ENCODE results near the gene DBNDD1. TPM values are rescaled to one million over a fixed set of nuclear protein-coding genes. Genes with fewer than 3 reads are reported as not detected.
"Not testable (repeated sequence)": the region's sequence is repeated elsewhere in the genome, so short reads cannot be mapped to it uniquely, and the experiment has no call there.

Gene DBNDD1, protein sequence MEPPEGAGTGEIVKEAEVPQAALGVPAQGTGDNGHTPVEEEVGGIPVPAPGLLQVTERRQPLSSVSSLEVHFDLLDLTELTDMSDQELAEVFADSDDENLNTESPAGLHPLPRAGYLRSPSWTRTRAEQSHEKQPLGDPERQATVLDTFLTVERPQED
- total RNA-seq = under 1 TPM; 0.57 to 0.99 TPM
- 1 to 10 TPM; 2.8 to 3.5 (median 3.3) TPM for polyA plus RNA-seq
- 0.06 to 3.3 (median 0.51) reads per million in 6 experiments for total RNA-seq

DNA sequence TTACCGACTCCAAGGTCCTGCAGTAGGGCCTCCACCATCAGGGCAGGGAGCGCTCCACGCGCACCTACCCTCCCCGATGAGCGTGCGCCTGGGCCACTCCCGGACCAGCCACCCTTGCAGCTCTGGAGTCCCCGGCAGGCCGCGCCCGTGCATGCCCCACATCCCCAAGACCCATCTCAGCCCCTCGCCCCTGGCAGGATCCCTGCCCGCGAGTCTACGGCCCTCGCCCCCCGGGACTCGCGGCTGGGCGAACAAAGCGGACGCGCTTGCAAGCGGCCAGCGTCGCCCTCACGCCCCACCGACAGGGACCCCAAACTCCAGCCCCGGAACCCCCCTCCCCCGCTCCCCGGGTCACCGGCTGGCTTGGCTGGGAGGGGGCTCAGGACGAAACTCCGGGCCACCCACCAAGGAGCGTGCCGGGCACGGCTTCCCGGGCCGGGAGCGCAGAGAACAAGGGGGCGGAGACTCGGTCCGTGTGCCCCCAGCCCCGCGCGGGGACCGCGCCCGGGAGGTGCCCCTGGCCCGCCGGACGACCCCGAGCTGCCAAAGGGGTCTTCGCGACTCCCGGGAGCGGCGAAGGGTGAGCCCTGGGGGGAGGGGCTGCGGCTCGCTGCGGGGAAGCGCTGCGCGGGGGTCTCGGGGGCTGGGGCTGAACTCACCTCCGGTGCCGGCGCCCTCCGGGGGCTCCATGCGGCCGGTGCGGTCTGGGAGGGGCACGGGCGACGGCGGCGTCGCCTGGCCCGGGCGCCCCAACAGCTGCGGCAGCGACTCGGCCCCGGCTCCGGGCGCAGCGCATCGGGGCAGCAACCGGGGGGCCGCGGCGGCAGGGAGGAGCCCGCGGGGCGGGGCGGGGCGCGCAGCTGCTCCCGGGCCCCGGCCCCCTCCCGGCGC lies at the start of gene DBNDD1:
TSS of gene DBNDD1 (minus strand) at position 805 of the 891 bp plus-strand sequence. CDS start at position 690, 115 bp downstream.
- Mint-ChIP-seq H3K27me3 (peaks cover 0 to 6% (median 0%) of the 10 kb centered on the region in 5 donors), H3K4me1 (peaks cover 6 to 27% (median 24%) of the 10 kb centered on the region in 4 donors), H3K9me3 (no peaks in the 10 kb centered on the region), H3K36me3 (no peaks in the 10 kb centered on the region), H3K27ac (peak within 1 kb of the TSS in 8 of 10 donors; percentile 7 to 86 (median 62)), H3K4me3 (peak within 1 kb of the TSS; percentile 72 to 88 (median 83))
- POLR2A ChIA-PET = interaction anchor here (0.8 to 1.4 kb wide), 6 partner anchors 10 to 146 kb away, joined by 3 to 5 read pairs (median 4); partner anchors contain the start of gene TCF25
- no peak for DNase-seq
- peak in 1 of 2 donors; percentile 63 for ATAC-seq

DNA sequence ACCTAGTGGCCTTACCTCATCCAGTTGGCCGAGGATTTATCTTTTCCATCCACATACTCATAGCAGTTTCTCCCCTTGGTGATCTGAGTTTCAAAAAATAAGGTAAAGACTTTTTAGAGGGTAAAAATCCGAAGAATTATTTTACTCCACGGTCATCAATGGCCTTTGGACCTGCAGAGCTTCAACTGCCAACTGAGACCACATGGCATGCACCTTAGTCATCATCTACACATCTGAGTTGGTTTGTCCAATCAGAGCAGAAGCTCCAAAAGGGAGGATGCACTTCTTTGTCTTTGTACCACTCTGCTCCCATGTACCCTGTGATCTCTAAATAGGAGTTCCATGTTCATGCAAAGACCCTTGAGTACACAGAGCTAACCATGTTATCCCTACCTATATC lies 42.2 kb upstream of the DBNDD1 start:
- POLR2A ChIA-PET = no interaction called here
- peaks cover 0 to 14% (median 9%) of the 10 kb centered on the region in 5 donors for H3K27me3 Mint-ChIP-seq

DNA sequence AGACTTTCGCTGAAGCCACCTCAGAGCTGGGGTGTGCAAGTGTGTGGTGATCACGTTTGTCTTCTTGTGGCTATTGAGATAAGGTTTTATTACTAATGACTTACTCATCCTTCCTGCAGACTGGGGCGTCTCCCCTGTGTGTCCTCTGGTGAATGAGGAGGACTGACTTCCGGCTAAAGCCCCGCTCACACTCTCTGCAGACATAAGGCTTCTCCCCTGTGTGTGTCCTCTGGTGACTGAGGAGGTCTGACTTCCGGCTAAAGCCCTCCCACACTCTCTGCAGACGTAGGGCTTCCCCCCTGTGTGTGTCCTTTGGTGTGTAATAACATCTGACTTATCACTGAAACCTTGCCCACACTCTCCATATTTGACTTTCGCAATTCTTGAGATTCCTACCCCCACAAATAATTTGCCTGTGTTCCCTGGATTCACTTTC lies 38.5 kb upstream of the DBNDD1 start:
- H3K27ac Mint-ChIP-seq = peak overlapping the region in 1 of 10 donors; percentile 16
- no peak overlapping the region for H3K4me3 Mint-ChIP-seq
- ATAC-seq = no peak
- H3K9me3 Mint-ChIP-seq = peaks cover 9 to 30% (median 21%) of the 10 kb centered on the region in 9 donors
- POLR2A ChIA-PET = no interaction called here
- peaks cover 0 to 4% (median 3%) of the 10 kb centered on the region in 5 donors for H3K27me3 Mint-ChIP-seq
- no peak for DNase-seq
- peaks cover 0 to 22% (median 13%) of the 10 kb centered on the region in 3 donors for H3K36me3 Mint-ChIP-seq
- H3K4me1 Mint-ChIP-seq = peaks cover 0 to 2% (median 1%) of the 10 kb centered on the region in 4 donors

More for the DNA sequence above, 42.2 kb upstream of the DBNDD1 start:
- Mint-ChIP-seq H3K4me1 (peaks cover 0 to 2% (median 1%) of the 10 kb centered on the region in 4 donors), H3K9me3 (no peaks in the 10 kb centered on the region), H3K27ac (no peak overlapping the region), H3K36me3 (no peaks in the 10 kb centered on the region), H3K4me3 (no peak overlapping the region)
- ATAC-seq = no peak
- DNase-seq = no peak

DNA sequence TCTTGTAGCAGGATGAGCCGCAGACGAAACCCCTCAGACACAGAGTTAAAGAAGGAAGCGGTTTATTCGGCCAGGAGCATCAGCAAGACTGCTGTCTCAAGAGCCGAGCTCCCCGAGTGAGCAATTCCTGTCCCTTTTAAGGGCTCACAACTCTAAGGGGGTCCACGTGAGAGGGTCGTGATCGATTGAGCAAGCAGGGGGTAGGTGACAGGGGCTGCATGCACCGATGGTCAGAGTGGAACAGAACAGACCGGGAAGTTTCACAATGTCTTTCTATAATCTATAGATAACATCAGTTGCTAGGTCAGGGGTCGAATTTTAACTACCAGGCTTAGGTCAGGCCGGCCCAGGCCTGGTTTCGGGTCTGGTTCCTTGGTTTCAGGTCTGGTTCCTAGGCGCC lies 37.3 kb upstream of the DBNDD1 start:
- H3K4me3 Mint-ChIP-seq, ATAC-seq, POLR2A ChIA-PET, H3K27ac Mint-ChIP-seq, H3K27me3 Mint-ChIP-seq, DNase-seq, H3K4me1 Mint-ChIP-seq: not testable (repeated sequence)
- peaks cover 9 to 35% (median 21%) of the 10 kb centered on the region in 9 donors for H3K9me3 Mint-ChIP-seq
- peaks cover 0 to 22% (median 13%) of the 10 kb centered on the region in 3 donors for H3K36me3 Mint-ChIP-seq

DNA sequence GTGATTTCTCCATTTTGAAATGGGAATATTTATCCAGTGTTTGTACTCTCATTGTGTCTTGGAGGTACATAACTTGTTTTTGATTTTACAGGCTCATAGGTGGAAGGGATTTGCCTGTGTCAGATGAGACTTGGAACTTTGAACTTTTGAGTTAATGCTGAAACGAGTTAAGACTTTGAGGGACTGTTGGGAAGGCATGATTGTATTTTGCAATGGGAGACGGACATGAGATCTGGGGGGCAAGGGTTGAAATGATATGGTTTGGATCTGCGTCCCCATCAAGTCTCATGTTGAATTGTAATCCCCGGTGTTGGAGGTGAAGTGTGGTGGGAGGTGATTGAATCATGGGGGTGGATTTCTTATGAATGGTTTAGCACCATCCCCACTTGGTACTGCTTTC lies 36.1 kb upstream of the DBNDD1 start:
- peaks cover 0 to 2% (median 1%) of the 10 kb centered on the region in 4 donors for H3K4me1 Mint-ChIP-seq
- no peak overlapping the region for H3K27ac Mint-ChIP-seq
- peaks cover 0 to 22% (median 13%) of the 10 kb centered on the region in 3 donors for H3K36me3 Mint-ChIP-seq
- peaks cover 9 to 35% (median 21%) of the 10 kb centered on the region in 9 donors for H3K9me3 Mint-ChIP-seq
- H3K4me3 Mint-ChIP-seq = no peak overlapping the region
- DNase-seq (no peak), ATAC-seq (no peak)
- POLR2A ChIA-PET = no interaction called here
- peaks cover 0 to 4% (median 1%) of the 10 kb centered on the region in 5 donors for H3K27me3 Mint-ChIP-seq

DNA sequence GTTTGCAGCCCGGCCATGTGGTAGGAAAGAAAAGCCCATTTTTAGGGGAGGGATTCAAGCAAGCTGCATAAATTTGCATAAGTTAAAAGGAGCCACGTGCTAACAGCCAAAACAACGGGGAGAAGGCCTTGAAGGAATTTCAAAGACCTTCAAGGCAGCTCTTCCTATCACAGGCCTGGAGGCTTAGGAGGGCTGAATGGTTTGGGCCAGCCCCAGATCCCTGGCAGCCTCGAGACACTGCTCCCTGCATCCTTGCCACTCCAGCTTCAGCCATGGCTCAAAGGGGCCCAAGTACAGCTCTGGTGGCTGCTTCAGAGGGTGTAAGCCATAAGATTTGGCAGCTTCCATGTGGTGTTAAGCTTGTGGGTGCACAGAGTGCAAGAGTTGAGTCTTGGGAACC lies 35.3 kb upstream of the DBNDD1 start:
- H3K27me3 Mint-ChIP-seq = peaks cover 0 to 2% (median under 1%) of the 10 kb centered on the region in 5 donors
- H3K4me3 Mint-ChIP-seq = no peak overlapping the region
- H3K4me1 Mint-ChIP-seq = peaks cover 0 to 2% (median under 1%) of the 10 kb centered on the region in 4 donors
- ATAC-seq (no peak), DNase-seq (no peak)
- POLR2A ChIA-PET = no interaction called here
- peaks cover 0 to 22% (median 13%) of the 10 kb centered on the region in 3 donors for H3K36me3 Mint-ChIP-seq
- H3K9me3 Mint-ChIP-seq = peaks cover 9 to 35% (median 21%) of the 10 kb centered on the region in 9 donors
- no peak overlapping the region for H3K27ac Mint-ChIP-seq

DNA sequence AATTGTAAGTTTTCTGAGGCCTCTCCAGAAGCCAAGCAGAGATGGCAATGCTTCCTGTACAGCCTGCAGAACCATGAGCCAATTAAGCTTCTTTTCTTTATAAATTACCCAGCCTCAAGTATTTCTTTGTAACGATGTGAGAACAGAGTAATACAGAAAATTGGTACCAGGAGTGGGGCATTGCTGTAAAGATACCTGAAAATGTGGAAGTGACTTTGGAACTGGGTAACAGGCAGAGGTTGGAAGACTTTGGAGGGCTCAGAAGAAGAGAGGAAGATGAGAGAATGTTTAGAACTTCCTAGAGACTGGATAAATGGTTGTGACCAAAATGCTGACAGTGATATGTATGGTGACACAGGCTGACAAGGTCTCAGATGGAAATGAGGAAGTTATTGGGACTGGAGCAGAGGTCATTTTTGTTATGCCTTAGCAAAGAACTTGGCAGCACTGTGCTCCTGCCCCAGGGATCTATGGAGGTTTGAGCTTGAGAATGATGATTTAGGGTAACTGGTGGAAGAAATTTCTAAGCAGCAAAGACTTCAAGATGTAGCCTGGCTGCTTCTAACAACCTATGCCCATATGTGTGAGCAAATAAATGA lies 34.7 kb upstream of the DBNDD1 start:
- H3K4me1 Mint-ChIP-seq = peaks cover 0 to 2% (median 0%) of the 10 kb centered on the region in 4 donors

DNA sequence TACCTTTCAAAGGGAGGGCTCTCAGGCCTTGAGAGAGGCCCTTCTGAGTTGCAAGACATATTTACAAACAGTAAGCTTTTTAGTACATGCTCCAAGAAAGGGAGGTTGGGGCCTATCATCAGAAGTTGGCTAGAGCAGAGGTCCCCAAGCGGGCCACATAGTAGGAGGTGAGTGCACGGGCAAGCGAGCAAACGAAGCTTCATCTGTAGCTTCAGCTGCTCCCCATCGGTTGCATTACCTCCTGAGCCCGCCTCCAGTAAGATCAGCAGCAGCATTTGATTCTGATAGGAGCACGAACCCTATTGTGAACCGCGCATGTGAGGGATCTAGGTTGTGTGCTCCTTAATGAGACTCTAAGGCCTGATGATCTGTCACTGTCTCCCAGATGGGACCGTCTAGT lies 31.7 kb upstream of the DBNDD1 start:
- Mint-ChIP-seq H3K9me3 (peaks cover 9 to 35% (median 21%) of the 10 kb centered on the region in 9 donors), H3K27me3 (peaks cover 0 to 12% (median 9%) of the 10 kb centered on the region in 5 donors), H3K4me3 (no peak overlapping the region), H3K4me1 (peaks cover 6 to 10% (median 7%) of the 10 kb centered on the region in 4 donors), H3K36me3 (peaks cover 0 to 22% (median 13%) of the 10 kb centered on the region in 3 donors), H3K27ac (no peak overlapping the region)
- no peak for DNase-seq
- POLR2A ChIA-PET = no interaction called here
- ATAC-seq = no peak

More for the DNA sequence above, 34.7 kb upstream of the DBNDD1 start:
- H3K9me3 Mint-ChIP-seq = peaks cover 9 to 35% (median 21%) of the 10 kb centered on the region in 9 donors
- POLR2A ChIA-PET = no interaction called here
- no peak overlapping the region for H3K4me3 Mint-ChIP-seq
- no peak for DNase-seq
- H3K27ac Mint-ChIP-seq = no peak overlapping the region
- ATAC-seq = no peak
- peaks cover 0 to 22% (median 13%) of the 10 kb centered on the region in 3 donors for H3K36me3 Mint-ChIP-seq
- H3K27me3 Mint-ChIP-seq = no peaks in the 10 kb centered on the region

DNA sequence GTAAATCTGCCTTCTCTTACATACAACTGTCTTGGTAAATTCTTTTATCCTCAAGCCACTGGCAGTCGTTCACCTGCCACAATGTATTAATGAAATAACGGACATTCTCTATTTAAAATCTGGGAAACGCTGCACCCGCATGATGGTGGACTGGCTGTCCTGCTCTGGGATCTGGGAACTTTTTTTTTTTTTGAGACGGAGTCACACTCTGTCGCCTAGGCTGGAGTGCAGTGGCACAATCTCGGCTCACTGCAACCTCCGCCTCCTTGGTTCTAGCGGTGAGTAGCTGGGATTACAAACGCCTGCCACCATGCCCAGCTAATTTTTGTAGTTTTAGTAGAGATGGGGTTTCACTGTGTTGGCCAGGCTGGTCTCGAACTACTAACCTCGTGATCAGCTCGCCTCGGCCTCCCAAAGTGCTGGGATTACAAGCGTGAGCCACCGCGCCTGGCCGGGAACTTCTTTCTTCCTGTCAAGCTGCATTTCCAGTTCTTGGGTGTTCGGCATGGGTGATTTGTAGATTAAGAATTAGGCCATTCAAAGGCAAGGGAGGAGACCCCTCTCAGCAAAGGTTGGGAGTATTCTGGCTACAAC lies 29.6 kb upstream of the DBNDD1 start:
- POLR2A ChIA-PET = no interaction called here
- ATAC-seq = no peak
- Mint-ChIP-seq H3K27ac (peak overlapping the region in 4 of 10 donors; percentile 4 to 63 (median 24)), H3K4me3 (peak overlapping the region in 7 of 10 donors; percentile 20 to 69 (median 51)), H3K9me3 (peaks cover 2 to 14% (median 8%) of the 10 kb centered on the region in 9 donors), H3K4me1 (peaks cover 6 to 10% (median 7%) of the 10 kb centered on the region in 4 donors), H3K27me3 (peaks cover 0 to 20% (median 10%) of the 10 kb centered on the region in 5 donors), H3K36me3 (peaks cover 0 to 7% (median 2%) of the 10 kb centered on the region in 3 donors)
- no peak for DNase-seq

DNA sequence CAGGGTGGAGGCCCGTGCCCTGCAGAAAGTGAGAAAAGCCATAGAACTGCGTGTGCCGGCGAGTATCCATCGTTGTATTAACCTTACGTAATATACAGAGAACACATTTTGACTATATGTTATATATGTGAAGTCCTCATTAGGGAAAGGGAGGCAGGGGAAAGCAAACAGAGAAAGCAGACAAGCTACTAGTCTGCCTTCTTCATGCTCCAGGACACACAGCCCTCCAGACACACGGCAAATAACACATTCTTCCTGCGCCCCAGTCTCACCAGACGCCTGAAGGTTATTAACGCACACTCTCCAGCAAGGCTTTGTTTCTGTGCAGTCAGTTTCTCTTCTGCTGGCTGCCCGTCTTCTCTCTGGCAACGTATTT lies 29.1 kb upstream of the DBNDD1 start:
- ATAC-seq = peak; percentile 17 to 24
- Mint-ChIP-seq H3K4me1 (peaks cover 6 to 10% (median 7%) of the 10 kb centered on the region in 4 donors), H3K9me3 (peaks cover 0 to 9% (median 5%) of the 10 kb centered on the region in 9 donors), H3K36me3 (peaks cover 0 to 4% (median 2%) of the 10 kb centered on the region in 3 donors), H3K27ac (peak overlapping the region in 5 of 10 donors; percentile 4 to 83 (median 43)), H3K27me3 (peaks cover 0 to 20% (median 10%) of the 10 kb centered on the region in 5 donors), H3K4me3 (peak overlapping the region; percentile 33 to 69 (median 60))
- no peak for DNase-seq
- POLR2A ChIA-PET = no interaction called here

DNA sequence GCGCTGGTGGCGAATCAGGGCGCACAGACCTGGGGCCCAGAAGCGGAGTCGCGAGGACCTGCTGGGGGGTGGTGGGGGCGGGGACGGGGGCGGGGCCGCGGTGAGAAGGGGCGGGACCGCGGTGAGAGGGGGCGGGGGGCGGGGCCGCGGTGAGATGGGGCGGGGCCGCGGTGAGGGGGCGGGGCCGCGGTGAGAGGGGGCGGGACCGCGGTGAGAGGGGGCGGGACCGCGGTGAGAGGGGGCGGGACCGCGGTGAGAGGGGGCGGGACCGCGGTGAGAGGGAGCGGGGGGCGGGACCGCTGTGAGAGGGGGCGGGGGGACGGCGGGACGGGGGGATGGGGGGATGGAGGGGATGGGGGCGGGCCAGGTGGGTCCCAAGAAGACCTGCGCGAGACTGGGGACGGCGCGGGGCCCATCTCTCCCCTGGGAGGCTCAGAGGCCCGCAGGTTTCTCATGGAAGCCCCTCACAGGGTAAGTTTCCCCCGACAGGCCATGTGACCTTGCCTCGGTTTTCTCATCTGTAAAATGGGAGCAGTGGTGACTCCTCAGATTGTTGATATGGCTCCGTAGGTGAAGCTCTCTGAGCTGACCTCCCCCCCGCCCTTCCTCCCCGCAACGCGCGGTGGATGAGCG lies 28.6 kb upstream of the DBNDD1 start:
- Mint-ChIP-seq H3K27ac (peak overlapping the region in 3 of 10 donors; percentile 25 to 83 (median 52)), H3K27me3 (peaks cover 0 to 20% (median 10%) of the 10 kb centered on the region in 5 donors), H3K4me1 (peaks cover 6 to 10% (median 7%) of the 10 kb centered on the region in 4 donors), H3K9me3 (peaks cover 0 to 4% (median 0%) of the 10 kb centered on the region in 9 donors), H3K36me3 (peaks cover 0 to 2% (median 0%) of the 10 kb centered on the region in 3 donors), H3K4me3 (peak overlapping the region; percentile 33 to 69 (median 60))
- POLR2A ChIA-PET = no interaction called here
- DNase-seq (peak in 4 of 10 donors; percentile 13 to 33 (median 19)), ATAC-seq (peak; percentile 52 to 64)

Measured in naive thymus-derived CD8-positive, alpha-beta T cell (primary cell).